ENCODE data around the gene PIGV.
A peak's percentile ranks its signal among the peaks of the same experiment; 100 is the strongest.

The PIGV gene

DNA sequence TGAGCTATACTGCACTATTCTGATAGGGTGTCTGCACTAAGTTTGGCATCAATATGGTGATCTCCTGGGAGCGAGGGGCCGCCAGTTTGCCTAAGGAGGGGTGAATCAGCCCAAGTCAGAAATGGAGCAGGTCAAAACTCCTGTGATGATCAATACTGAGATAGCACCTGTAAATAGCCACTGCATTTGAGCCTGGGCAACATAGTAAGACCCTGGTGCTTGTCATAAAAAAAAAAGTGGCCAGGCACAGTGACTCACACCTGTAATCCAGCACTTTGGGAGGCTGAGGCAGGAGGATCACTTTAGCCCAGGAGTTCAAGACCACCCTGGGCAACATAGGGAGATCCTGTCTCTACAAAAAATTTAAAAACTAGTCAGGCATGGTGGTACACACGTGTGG, 27.1 kb downstream of the PIGV start:
- DNase-seq (ENCODE audit: low spot score) = no peak
- in situ Hi-C loops (cut with MboI; ENCODE audit: low pct_unique_long_range_greater_than_20kb, low sequenced_read_pairs, unreplicated experiment) = no loop called here
- TF ChIP-seq, protein P1, sequence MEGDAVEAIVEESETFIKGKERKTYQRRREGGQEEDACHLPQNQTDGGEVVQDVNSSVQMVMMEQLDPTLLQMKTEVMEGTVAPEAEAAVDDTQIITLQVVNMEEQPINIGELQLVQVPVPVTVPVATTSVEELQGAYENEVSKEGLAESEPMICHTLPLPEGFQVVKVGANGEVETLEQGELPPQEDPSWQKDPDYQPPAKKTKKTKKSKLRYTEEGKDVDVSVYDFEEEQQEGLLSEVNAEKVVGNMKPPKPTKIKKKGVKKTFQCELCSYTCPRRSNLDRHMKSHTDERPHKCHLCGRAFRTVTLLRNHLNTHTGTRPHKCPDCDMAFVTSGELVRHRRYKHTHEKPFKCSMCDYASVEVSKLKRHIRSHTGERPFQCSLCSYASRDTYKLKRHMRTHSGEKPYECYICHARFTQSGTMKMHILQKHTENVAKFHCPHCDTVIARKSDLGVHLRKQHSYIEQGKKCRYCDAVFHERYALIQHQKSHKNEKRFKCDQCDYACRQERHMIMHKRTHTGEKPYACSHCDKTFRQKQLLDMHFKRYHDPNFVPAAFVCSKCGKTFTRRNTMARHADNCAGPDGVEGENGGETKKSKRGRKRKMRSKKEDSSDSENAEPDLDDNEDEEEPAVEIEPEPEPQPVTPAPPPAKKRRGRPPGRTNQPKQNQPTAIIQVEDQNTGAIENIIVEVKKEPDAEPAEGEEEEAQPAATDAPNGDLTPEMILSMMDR (IDR thresholded peaks at IDR 0.05; ENCODE audit: extremely low read depth, insufficient read depth, missing control alignments) = no peak

DNA sequence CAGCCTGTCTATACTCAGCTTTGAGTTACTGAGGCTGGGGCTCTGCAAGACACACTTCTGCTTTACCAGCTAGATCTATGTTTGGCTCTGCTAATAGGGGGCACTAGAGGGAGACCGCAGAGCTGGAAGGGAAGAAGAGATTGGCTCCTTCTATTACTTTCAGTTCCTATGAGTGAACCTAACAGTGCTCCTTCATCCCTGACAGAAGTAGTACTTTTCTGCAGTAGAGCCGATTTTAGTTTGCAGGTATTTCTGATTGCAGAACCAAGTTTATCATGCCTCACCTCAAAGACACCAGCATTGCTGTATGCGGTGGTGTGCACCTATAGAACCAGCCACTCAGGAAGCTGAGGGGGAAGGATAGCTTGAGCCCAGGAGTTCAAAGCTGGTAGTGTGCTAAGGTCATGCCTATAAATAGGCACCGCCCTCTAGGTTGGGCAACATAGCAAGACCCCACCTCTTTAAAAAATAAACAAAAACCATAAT, 33.1 kb downstream of the PIGV start:
- peak; percentile 86 for DNase-seq (ENCODE audit: low spot score)
- TF ChIP-seq, protein P1 (IDR thresholded peaks at IDR 0.05; ENCODE audit: extremely low read depth, insufficient read depth, missing control alignments) = peak; percentile 59
- in situ Hi-C loops (cut with MboI; ENCODE audit: low pct_unique_long_range_greater_than_20kb, low sequenced_read_pairs, unreplicated experiment) = no loop called here

DNA sequence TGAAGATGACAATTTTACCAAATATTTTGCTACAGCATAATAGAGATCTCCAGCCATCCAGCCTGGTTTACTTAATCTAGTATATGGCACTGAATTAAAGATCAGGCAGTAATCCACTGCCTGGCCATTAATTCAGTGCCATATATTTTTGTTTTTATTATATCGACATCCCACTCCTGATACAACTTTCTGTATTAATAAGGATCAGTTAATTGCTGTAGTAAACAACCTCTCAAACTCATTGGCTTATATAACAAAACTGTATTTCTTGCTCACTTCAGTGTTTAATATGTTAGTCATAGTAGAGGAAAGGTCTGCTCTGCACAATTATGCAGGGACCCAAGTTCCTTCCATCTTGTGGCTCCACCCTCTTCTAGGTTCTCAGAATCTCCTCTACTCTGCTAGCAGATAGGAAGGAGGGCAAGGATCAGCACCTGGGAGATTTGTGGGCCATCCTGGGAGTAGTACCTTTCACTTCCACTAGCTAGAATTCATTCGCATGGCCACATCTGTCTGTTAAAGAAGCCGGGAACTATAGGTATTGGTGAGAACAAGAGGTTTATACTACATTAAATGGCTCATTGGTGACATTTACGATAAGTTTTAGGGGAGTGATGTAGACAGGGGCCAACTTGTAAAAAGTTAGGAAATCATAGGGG, 35.1 kb downstream of the PIGV start:
- TF ChIP-seq, protein P1 (IDR thresholded peaks at IDR 0.05; ENCODE audit: extremely low read depth, insufficient read depth, missing control alignments) = no peak
- no peak for DNase-seq (ENCODE audit: low spot score)
- in situ Hi-C loops (cut with MboI; ENCODE audit: low pct_unique_long_range_greater_than_20kb, low sequenced_read_pairs, unreplicated experiment) = no loop called here

DNA sequence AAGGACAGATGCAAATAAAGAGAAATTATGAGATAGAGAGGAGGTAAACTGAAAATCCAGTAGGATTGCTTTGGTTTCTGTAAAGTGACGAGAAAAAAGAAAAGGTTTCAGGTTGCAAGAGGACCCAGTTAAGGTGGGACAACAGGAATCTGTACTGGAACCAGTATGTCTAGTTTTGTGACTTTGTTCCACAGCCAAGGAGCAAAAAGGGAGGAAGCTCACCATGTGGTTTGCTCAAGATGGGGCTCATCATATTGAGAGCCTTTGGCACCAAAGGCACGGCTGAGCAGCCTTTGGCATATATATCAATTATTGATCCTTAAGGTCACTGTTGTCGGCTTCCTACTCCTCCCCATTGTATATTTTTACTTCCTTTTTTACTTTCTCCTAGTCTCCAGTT, 37.0 kb downstream of the PIGV start:
- in situ Hi-C loops (cut with MboI; ENCODE audit: low pct_unique_long_range_greater_than_20kb, low sequenced_read_pairs, unreplicated experiment) = no loop called here

DNA sequence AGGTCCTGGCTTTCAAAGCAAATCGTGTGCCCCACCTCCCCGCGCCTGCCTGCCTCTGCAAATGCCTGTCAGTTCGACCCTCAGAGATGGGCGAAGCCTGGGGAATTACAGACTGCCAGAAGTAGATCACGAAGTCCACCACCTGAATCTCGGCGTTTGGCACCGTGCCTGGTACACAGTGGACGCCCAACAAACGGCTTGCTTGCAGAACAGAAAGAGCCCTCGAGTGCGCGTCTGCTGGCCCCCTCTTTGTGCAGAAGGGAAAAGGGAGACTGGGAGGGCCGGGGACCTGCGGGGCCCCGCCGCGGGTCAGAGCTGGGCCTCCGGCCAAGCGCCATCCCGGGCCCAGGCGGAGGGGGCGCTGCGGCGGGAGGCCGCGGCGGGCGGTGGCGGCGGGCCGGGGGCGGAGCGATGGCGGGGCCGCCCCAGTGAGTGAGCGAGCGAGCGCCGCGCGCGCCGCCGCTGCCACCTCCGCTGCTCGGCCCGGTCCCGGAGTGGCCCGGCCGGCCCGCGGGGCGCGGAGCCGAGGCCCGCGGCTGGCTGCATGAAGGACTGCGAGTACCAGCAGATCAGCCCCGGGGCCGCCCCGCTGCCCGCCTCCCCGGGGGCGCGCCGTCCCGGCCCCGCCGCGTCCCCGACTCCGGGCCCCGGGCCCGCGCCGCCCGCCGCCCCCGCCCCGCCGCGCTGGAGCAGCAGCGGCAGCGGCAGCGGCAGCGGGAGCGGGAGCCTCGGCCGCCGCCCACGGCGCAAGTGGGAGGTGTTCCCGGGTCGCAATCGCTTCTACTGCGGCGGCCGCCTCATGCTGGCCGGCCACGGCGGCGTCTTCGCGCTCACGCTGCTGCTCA, 38.7 kb downstream of the PIGV start, which contains the start of gene ZDHHC18:
ZDHHC18 (plus strand) TSS at position 428 of the 845 bp plus-strand sequence; CDS start at position 545, 117 bp downstream.
- TF ChIP-seq, protein P1 (IDR thresholded peaks at IDR 0.05; ENCODE audit: extremely low read depth, insufficient read depth, missing control alignments) = peak; percentile 73
- in situ Hi-C loops (cut with MboI; ENCODE audit: low pct_unique_long_range_greater_than_20kb, low sequenced_read_pairs, unreplicated experiment) = no loop called here
- DNase-seq (ENCODE audit: low spot score) = peak; percentile 92

More for the DNA sequence above, 37.0 kb downstream of the PIGV start:
- no peak for DNase-seq (ENCODE audit: low spot score)
- TF ChIP-seq, protein P1 (IDR thresholded peaks at IDR 0.05; ENCODE audit: extremely low read depth, insufficient read depth, missing control alignments) = no peak

DNA sequence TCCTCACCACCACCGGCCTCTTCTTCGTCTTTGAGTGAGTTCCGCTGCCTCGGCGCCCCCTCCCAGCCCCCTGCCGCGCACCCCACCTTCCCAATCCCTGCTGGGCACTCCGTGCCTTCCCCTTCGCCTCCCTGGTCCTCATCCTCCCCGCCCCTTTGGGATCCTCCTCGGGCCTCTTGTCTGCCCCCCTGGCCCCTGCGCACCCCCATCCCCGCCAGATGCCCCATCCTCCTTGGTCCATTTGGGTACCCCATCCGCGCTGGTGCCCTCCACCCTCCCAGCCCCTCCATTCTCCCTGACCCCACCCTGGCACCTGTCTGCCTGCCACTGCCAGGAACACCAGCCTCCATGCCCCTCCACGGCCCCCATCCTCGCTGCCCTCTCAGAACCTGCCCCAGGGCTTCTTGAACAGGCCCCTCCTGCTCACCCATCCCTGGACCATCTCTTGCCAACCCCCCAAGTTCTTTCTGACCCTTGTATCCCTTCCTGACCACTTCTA, 39.4 kb downstream of the PIGV start:
- DNase-seq (ENCODE audit: low spot score) = no peak
- in situ Hi-C loops (cut with MboI; ENCODE audit: low pct_unique_long_range_greater_than_20kb, low sequenced_read_pairs, unreplicated experiment) = no loop called here
- TF ChIP-seq, protein P1 (IDR thresholded peaks at IDR 0.05; ENCODE audit: extremely low read depth, insufficient read depth, missing control alignments) = no peak

All from GM13977 (cell line).